Fibroblast of the aortic adventitia (primary cell): ENCODE data around the gene ASPHD1. TPM values are rescaled to one million over a fixed set of nuclear protein-coding genes. Genes with fewer than 3 reads are reported as not detected.

Experiments used
- DNase-seq: peaks from one replicate; pipeline ENCODE4 v3.0.0-alpha.2; 2010; ENCODE audit warnings: low read depth
- H3K4me3 ChIP-seq: 2 replicates; pipeline ENCODE4 v1.5.1; 2011; ENCODE audit warnings: low read depth, mild to moderate bottlenecking, control low read depth, low read length, moderate library complexity
- CTCF ChIP-seq: IDR thresholded peaks from 2 replicates; pipeline ENCODE4 v1.5.1; 2011; ENCODE audit warnings: mild to moderate bottlenecking, low read length, control low read depth, inconsistent platforms; ENCODE audit not compliant: insufficient read depth
- total RNA-seq: library from RNA; depleted of rRNA; stranded (reverse); fragments of >200 nt; gene quantifications from 2 replicates; pipeline ENCODE4 v1.2.3, GENCODE V29; 2012; ENCODE audit warnings: low replicate concordance

ASPHD1 gene
- total RNA-seq, 1 donor: 1.5 TPM

DNA sequence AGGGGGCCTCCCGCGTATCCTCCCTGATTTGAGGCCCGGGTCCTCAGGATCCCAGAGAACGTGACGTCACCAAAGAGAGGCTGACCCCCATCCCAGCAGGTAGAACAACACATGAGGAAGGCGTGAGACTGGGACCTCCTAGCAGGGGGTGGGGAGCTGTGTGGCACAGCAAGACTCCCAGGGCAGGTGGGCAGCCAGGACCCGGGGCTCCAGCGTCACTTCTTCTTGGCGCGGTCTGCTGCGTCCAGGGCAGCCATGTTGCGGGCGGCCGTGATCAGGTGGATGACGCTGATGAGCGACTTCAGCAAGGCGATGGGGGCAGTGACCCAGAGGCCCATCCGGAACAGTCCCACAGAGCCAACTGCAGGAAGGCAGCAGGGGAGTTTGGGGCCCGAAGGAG lies 41.3 kb upstream of the ASPHD1 start:
- no peak for TF ChIP-seq CTCF
- no peak for DNase-seq

DNA sequence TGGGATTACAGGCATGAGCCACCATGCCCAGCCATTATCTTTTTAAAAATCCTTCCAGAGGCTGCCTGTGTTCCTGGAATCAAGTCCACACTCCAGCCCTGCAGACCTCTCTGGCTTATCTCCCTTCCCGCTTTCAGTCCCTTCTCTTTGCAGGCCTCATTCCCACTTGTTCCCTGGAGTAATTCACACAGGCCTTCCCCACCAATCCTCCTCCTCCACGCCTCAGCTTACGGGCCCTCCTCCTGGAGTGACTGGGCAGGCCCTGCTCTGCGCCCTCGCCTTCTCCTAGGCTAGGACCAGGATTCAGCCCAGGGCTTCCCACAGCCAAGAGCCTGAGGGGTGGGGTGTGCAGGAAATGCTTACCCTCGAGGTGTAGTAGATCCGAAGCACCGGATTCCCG lies 40.1 kb upstream of the ASPHD1 start:
- H3K4me3 ChIP-seq: no peak overlapping the region
- DNase-seq: peak; percentile 28
- TF ChIP-seq CTCF: no peak

More for the DNA sequence above, 41.3 kb upstream of the ASPHD1 start:
- H3K4me3 ChIP-seq: no peak overlapping the region

GRCh38 chr16:29862383-29862883 lies 37.9 kb upstream of the ASPHD1 start:
- H3K4me3 ChIP-seq: peak overlapping the region; percentile 92
- DNase-seq: peak; percentile 27
- peak; percentile 33 for TF ChIP-seq CTCF

GRCh38 chr16:29862884-29863668 lies 37.2 kb upstream of the ASPHD1 start, which contains the start of gene CDIPT:
TSS of gene CDIPT (minus strand) at chr16:29863226. CDS start at chr16:29862857, 369 bp downstream.
- TF ChIP-seq CTCF: peak; percentile 65
- peak within 1 kb of the TSS; percentile 92 for H3K4me3 ChIP-seq
- peak; percentile 99 for DNase-seq

GRCh38 chr16:29863669-29863984 lies 36.7 kb upstream of the ASPHD1 start:
- H3K4me3 ChIP-seq: peak overlapping the region; percentile 41
- no peak for DNase-seq
- TF ChIP-seq CTCF: no peak

DNA sequence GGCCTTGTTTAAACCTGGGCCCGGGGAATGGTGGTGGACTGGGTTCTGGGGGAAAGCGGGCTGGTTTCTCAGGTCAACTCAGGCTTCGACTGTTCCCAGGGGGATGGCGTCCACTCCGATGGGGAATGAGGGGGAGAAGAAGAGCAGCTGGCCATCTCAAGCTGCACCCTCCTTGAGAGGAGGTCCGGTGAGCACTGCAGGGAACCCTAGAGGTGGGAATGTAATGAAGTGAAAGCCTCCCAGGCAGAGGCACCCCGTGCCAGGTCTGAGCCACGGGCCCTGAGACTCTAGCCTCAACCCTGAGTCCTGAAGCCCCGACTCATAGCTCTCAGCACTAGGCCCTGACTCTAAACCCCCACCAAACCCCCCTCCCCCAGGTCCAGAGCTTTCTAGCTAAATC lies 36.1 kb upstream of the ASPHD1 start:
- no peak overlapping the region for H3K4me3 ChIP-seq
- DNase-seq: no peak
- no peak for TF ChIP-seq CTCF
